ENCODE results near the gene NUP133.
"Not testable (repeated sequence)": the region's sequence is repeated elsewhere in the genome, so short reads cannot be mapped to it uniquely, and the experiment has no call there.

NUP133 gene

GRCh38 chr1:229411434-229412055, 96.6 kb downstream of the NUP133 start:
- DNase-seq: no peak

GRCh38 chr1:229410692-229411433, 97.3 kb downstream of the NUP133 start:
- peak; percentile 98 for DNase-seq

- no peak for DNase-seq
These were observed 97.8 kb downstream of the NUP133 start for GRCh38 chr1:229410370-229410691.

DNA sequence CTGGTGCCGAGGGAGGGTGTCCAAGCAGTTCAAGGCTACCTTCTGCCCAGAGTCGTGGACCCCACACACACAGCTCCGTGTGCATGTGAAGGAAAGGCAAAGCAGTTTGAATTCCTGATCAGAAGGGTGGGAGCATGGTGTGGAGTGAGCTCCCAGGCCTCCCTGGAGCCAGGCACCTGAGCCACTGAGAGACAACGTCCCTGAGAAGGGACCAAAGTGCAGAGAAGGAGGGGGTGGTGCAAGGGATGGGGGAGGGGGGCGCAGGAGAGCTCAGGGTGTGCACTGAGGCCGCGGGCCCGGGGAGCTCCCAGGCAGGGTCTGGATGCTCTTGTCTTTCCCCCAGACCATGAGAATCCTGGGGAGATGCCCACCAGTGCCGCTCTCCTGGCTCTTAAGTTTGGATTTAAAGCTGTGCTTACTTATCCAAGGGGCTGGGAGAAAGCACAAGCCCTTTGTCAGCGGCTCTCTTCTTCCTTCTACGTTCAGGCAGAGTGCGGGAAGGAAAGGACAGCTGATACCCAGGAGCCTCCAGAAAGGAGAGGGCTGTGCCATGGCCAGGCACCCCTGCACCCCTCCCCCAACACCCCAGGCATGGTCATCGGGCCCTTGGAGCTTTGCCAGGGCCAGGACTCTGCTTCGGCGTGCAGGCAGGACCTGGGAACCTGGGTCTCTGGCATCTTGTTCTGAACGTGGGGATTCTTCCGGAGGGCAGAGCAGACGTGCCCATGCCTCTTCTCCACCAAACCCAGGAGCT, 98.3 kb downstream of the NUP133 start:
- peak; percentile 11 for DNase-seq

- peak; percentile 78 for DNase-seq
These were observed 99.6 kb downstream of the NUP133 start for GRCh38 chr1:229408458-229409037.

DNA sequence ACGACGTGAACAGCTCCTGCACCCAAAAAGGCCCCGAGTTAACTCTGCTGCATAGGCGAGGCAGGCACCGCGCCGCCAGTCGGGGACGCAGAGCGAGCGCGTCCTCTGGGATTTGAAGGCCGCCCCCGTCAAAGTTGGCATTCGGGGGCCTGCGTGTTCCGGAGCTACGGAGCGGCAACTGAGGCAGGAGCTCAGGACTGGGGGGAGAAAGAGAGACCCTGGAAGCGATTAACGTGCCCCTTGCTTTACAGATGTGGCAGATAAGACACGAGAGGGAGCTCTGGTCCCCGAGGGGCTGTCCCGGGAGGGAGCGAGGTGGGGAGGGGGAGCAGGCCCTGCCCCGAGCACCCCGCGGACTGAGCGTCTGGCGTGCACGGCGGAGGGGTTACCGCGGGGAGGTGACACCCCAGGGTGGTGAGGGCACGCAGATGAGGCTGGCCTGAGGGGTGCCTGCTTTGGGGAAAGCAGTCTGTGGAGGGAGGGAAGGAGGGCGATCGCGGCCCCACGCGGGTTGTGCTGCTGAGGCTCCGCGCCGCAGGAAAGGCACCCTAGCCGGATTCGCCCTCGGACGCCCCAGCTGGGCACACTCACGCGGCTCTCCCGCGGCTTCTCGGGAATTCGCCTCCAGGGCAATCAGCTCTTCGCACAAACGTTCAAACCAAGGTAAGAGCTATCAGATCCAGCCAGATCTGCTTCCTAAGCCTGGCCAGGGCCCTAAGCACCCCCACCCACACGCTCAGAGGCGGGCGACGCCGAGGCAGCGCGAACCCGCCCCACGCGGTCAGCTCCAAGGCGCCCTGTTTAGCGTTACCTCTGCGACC, 100.7 kb downstream of the NUP133 start:
- DNase-seq: no peak

- DNase-seq: no peak
These were observed 101.3 kb downstream of the NUP133 start for GRCh38 chr1:229406798-229407197.

- no peak for DNase-seq
These were observed 104.6 kb downstream of the NUP133 start for GRCh38 chr1:229403573-229403972.

DNA sequence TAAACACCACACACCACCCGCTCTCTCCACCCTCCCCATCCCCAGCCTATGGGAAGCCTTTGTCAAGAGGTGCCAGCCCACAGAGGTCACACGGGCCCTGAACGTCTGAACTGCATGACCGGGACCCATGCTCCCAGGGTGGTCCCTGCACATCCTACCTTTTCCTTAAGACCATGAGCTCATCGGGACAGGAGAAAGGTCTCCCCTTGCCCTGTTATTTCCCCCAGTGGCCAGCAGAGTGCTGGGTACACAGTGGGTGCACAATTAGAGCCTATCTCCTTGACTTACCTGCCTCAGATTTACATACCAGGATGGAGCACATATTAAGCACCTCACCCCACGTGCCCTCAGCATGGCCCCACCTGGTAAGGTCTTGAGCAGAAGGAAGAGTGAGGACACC, 105.1 kb downstream of the NUP133 start:
- no peak for DNase-seq

GRCh38 chr1:229402329-229402728, 105.8 kb downstream of the NUP133 start:
- not testable (repeated sequence) for DNase-seq

DNA sequence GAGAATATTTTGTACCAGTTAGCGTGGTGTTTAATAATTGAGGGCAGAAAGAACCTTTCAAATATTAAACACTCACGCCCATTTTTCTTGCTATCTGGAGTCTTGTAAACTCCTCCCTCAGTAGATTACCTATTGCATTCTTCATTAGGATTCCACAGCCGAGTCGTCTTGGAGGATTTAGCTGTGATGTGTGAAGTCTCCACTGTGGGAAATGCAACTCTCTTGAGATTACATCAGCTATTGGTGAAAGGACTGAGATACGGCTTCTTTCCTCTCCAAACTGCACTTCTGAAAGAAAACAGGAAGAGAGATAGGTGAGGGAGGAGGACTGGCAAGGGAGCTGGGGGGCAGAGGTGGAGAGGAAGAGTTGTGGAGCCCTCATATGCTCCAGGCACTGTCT, 110.4 kb downstream of the NUP133 start:
- DNase-seq: no peak

GRCh38 chr1:229396585-229397206, 111.4 kb downstream of the NUP133 start:
- DNase-seq: no peak

DNA sequence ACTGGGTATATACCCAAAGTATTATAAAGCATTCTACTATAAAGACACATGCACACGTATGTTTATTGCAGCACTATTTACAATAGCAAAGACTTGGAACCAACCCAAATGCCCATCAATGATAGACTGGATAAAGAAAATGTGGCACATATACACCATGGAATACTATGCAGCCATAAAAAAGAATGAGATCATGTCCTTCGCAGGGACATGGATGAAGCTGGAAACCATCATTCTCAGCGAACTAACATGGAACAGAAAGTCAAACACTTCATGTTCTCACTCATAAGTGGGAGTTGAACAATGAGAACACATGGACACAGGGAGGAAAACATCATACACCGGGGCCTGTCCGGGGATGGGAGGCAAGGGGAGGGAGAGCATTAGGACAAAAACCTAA, 113.6 kb downstream of the NUP133 start:
- not testable (repeated sequence) for DNase-seq

- DNase-seq: no peak
These were observed 115.2 kb downstream of the NUP133 start for GRCh38 chr1:229392936-229393335.
